HEK293 (cell line): ENCODE measurements around the gene C4orf54.

ENCODE experiments used
- CTCF ChIA-PET: fragments of 350-600 bp; formaldehyde crosslinking; extraction: SDS; loops from one replicate; lab custom pipeline; 2021; ENCODE audit warnings: antibody characterized with exemption; lab: Yijun Ruan, JAX
- POLR2A ChIA-PET: fragments of 300-600 bp; formaldehyde crosslinking; extraction: SDS; loops from one replicate; lab custom pipeline; 2020; ENCODE audit warnings: antibody characterized with exemption, inconsistent platforms; lab: Yijun Ruan, JAX
- H3K27ac ChIP-seq: fragments of 200-500 bp; sonication (Bioruptor generic); 2 replicates; pipeline ENCODE4 v1.5.1; 2014; ENCODE audit warnings: low read depth, low read length, control low read depth, inconsistent platforms; ENCODE audit errors: extremely low read depth
- H3K36me3 ChIP-seq, 2 experiments: fragments of 200-500 bp in 1 of 2; sonication (Bioruptor generic) in 1 of 2; 1 replicate in 1 of 2; 2 replicates in 1 of 2; pipeline ENCODE4 v1.5.1; 2014 to 2017; ENCODE audit warnings: inconsistent platforms in 2 of 2, low read length in 2 of 2; ENCODE audit not compliant: control insufficient read depth in 2 of 2, insufficient read depth in 1 of 2
- H3K4me1 ChIP-seq: fragments of 200-500 bp; sonication (Bioruptor generic); 2 replicates; pipeline ENCODE4 v1.5.1; 2014; ENCODE audit warnings: mild to moderate bottlenecking, low read length, inconsistent platforms; ENCODE audit not compliant: control insufficient read depth, insufficient read depth
- H3K4me3 ChIP-seq: 2 replicates; pipeline ENCODE4 v1.5.1; 2011; ENCODE audit warnings: low read depth, mild to moderate bottlenecking, control low read depth, low read length, moderate library complexity
- H3K9me3 ChIP-seq: fragments of 200-500 bp; sonication (Bioruptor generic); 2 replicates; pipeline ENCODE4 v1.5.1; 2014; ENCODE audit warnings: low read depth, low read length, inconsistent platforms; ENCODE audit not compliant: control insufficient read depth, insufficient read depth
- GFI1B ChIP-seq: fragments of 450-650 bp; formaldehyde crosslinking; IDR thresholded peaks from 2 replicates; pipeline ENCODE4 v1.5.1; 2016; ENCODE audit warnings: missing biosample characterization, missing genetic modification characterization
- GLI2 ChIP-seq: fragments of 450-650 bp; formaldehyde crosslinking; IDR thresholded peaks from 2 replicates; pipeline ENCODE4; 2017; ENCODE audit warnings: missing biosample characterization, missing genetic modification characterization, low read depth, borderline replicate concordance
- MEIS1 ChIP-seq: sonication (generic); formaldehyde crosslinking; IDR thresholded peaks from 2 replicates; pipeline ENCODE4 v1.8.1; 2022; ENCODE audit warnings: missing genetic modification reagents, mild to moderate bottlenecking, borderline replicate concordance
- PRDM4 ChIP-seq: fragments of 450-650 bp; formaldehyde crosslinking; IDR thresholded peaks from 2 replicates; pipeline ENCODE4 v1.5.1; 2017; ENCODE audit warnings: missing biosample characterization, missing genetic modification characterization
- YY1 ChIP-seq: fragments of 450-650 bp; formaldehyde crosslinking; IDR thresholded peaks from 2 replicates; pipeline ENCODE4 v1.5.1; 2018; ENCODE audit warnings: missing biosample characterization, missing genetic modification characterization
- ZBTB21 ChIP-seq: fragments of 450-650 bp; formaldehyde crosslinking; IDR thresholded peaks from 2 replicates; pipeline ENCODE4 v1.5.1; 2017; ENCODE audit warnings: missing biosample characterization, missing genetic modification characterization
- ZBTB49 ChIP-seq: fragments of 450-650 bp; formaldehyde crosslinking; IDR thresholded peaks from 2 replicates; pipeline ENCODE4 v1.5.1; 2016; ENCODE audit warnings: missing biosample characterization, missing genetic modification characterization, low read depth
- ZNF146 ChIP-seq: fragments of 450-650 bp; formaldehyde crosslinking; IDR thresholded peaks from 2 replicates; pipeline ENCODE4 v1.5.1; 2016; ENCODE audit warnings: missing biosample characterization, missing genetic modification characterization
- ZNF169 ChIP-seq: fragments of 450-650 bp; formaldehyde crosslinking; IDR thresholded peaks from 2 replicates; pipeline ENCODE4 v1.5.1; 2016; ENCODE audit warnings: missing biosample characterization, missing genetic modification characterization
- ZNF184 ChIP-seq: fragments of 450-650 bp; IDR thresholded peaks from 2 replicates; pipeline ENCODE4 v1.5.1; 2018; ENCODE audit warnings: missing biosample characterization, mild to moderate bottlenecking, missing genetic modification characterization
- ZNF248 ChIP-seq: fragments of 450-650 bp; formaldehyde crosslinking; IDR thresholded peaks from 2 replicates; pipeline ENCODE4 v1.5.1; 2017; ENCODE audit warnings: missing biosample characterization, missing genetic modification characterization
- ZNF426 ChIP-seq: fragments of 450-650 bp; formaldehyde crosslinking; IDR thresholded peaks from 2 replicates; pipeline ENCODE4 v1.5.1; 2017; ENCODE audit warnings: missing biosample characterization, missing genetic modification characterization, mild to moderate bottlenecking, inconsistent platforms, moderate library complexity
- ZNF514 ChIP-seq: fragments of 450-650 bp; formaldehyde crosslinking; IDR thresholded peaks from 2 replicates; pipeline ENCODE4 v1.5.1; 2016; ENCODE audit warnings: missing biosample characterization, missing genetic modification characterization
- ZNF521 ChIP-seq: fragments of 450-650 bp; formaldehyde crosslinking; IDR thresholded peaks from 2 replicates; pipeline ENCODE4 v1.5.1; 2017; ENCODE audit warnings: missing biosample characterization, mild to moderate bottlenecking, missing genetic modification characterization
- ZNF610 ChIP-seq: fragments of 450-650 bp; formaldehyde crosslinking; IDR thresholded peaks from 2 replicates; pipeline ENCODE4 v1.5.1; 2016; ENCODE audit warnings: missing biosample characterization, missing genetic modification characterization, borderline replicate concordance
- ZNF664 ChIP-seq: fragments of 450-650 bp; formaldehyde crosslinking; IDR thresholded peaks from 2 replicates; pipeline ENCODE4 v1.5.1; 2016; ENCODE audit warnings: missing biosample characterization, missing genetic modification characterization
- ZNF670 ChIP-seq: fragments of 450-650 bp; formaldehyde crosslinking; IDR thresholded peaks from 2 replicates; pipeline ENCODE4 v1.5.1; 2016; ENCODE audit warnings: missing biosample characterization, missing genetic modification characterization, low read depth
- ZNF76 ChIP-seq: fragments of 450-650 bp; formaldehyde crosslinking; IDR thresholded peaks from 2 replicates; pipeline ENCODE4; 2016; ENCODE audit warnings: low read depth, missing biosample characterization, missing genetic modification characterization, borderline replicate concordance
- ZNF777 ChIP-seq: fragments of 450-650 bp; formaldehyde crosslinking; IDR thresholded peaks from 2 replicates; pipeline ENCODE4 v1.5.1; 2017; ENCODE audit warnings: missing biosample characterization, missing genetic modification characterization, borderline replicate concordance
- ZSCAN5A ChIP-seq: fragments of 450-650 bp; formaldehyde crosslinking; IDR thresholded peaks from 2 replicates; pipeline ENCODE4 v1.5.1; 2016; ENCODE audit warnings: missing biosample characterization, missing genetic modification characterization

Gene C4orf54

GRCh38 chr4:99615170-99615820 lies 42.3 kb downstream of the C4orf54 start:
- Histone ChIP-seq H3K9me3 (no peaks in the 10 kb centered on the region), H3K4me3 (no peak overlapping the region), H3K4me1 (no peaks in the 10 kb centered on the region), H3K27ac (no peak overlapping the region), H3K36me3 (no peaks in the 10 kb centered on the region)
- ChIA-PET CTCF (interaction anchor here (0.6 to 1.9 kb wide), 8 partner anchors 9 to 1184 kb away, joined by 3 to 8 read pairs (median 4); partner anchors contain the start of gene TRMT10A), POLR2A (no interaction called here)
- TF ChIP-seq ZNF514 (tag by site-specific recombination), result no peak
- no peak for TF ChIP-seq ZNF664 (tag by site-specific recombination)
- no peak for TF ChIP-seq ZNF521 (tag by site-specific recombination)
- TF ChIP-seq GLI2 (tag by site-specific recombination), result no peak
- TF ChIP-seq PRDM4 (tag by site-specific recombination), result no peak
- no peak for TF ChIP-seq ZNF184
- no peak for TF ChIP-seq ZNF610 (tag by site-specific recombination)
- TF ChIP-seq ZSCAN5A, result no peak
- TF ChIP-seq MEIS1, result no peak
- TF ChIP-seq ZNF777 (tag by site-specific recombination), result no peak
- no peak for TF ChIP-seq ZNF670 (tag by site-specific recombination)
- TF ChIP-seq ZNF146 (tag by site-specific recombination), result no peak
- no peak for TF ChIP-seq ZNF248 (tag by site-specific recombination)

- ChIA-PET POLR2A (no interaction called here), CTCF (interaction anchor here (0.6 kb wide), 1 partner anchor 43 kb away, joined by 3 read pairs; the partner anchor contains the start of gene C4orf54)
- Histone ChIP-seq H3K9me3 (no peaks in the 10 kb centered on the region), H3K27ac (no peak overlapping the region), H3K36me3 (no peaks in the 10 kb centered on the region), H3K4me1 (no peaks in the 10 kb centered on the region), H3K4me3 (no peak overlapping the region)
- TF ChIP-seq YY1 (tag by site-specific recombination) (no peak), ZBTB21 (tag by site-specific recombination) (no peak), ZNF76 (tag by site-specific recombination) (no peak), ZNF169 (tag by site-specific recombination) (no peak)
Measured at GRCh38 chr4:99614491-99614890, 43.1 kb downstream of the C4orf54 start.

- ChIA-PET POLR2A (no interaction called here), CTCF (interaction anchor here (0.6 to 0.8 kb wide), 2 partner anchors 12 to 28 kb away, joined by 3 to 4 read pairs; no protein-coding TSS in a partner anchor)
- Histone ChIP-seq H3K4me1 (no peaks in the 10 kb centered on the region), H3K27ac (no peak overlapping the region), H3K9me3 (no peaks in the 10 kb centered on the region), H3K36me3 (no peaks in the 10 kb centered on the region), H3K4me3 (no peak overlapping the region)
- TF ChIP-seq GFI1B (tag by site-specific recombination), result no peak
- TF ChIP-seq ZNF426 (tag by site-specific recombination), result no peak
- no peak for TF ChIP-seq ZNF248 (tag by site-specific recombination)
- no peak for TF ChIP-seq ZBTB49 (tag by site-specific recombination)
Measured at GRCh38 chr4:99612704-99613103, 44.9 kb downstream of the C4orf54 start.
